GM12878 (cell line): ENCODE data around the gene NELL1. TPM values are rescaled to one million over a fixed set of nuclear protein-coding genes. Genes with fewer than 3 reads are reported as not detected.

Experiments
- ATAC-seq: fragments of 200-7000 bp; cut with Tn5 transposase; 3 replicates; pipeline ENCODE4 v1.9.1; 2020; ENCODE audit warnings: mild to moderate bottlenecking, moderate library complexity
- BruUV-seq: library from RNA; stranded (reverse); fragments of 400-500 nt; replicated peaks from 2 replicates; lab custom pipeline; 2021; lab: Mats Ljungman, UMichigan
- CTCF ChIA-PET: fragments of 300-600 bp; sonication (Branson Sonifier 250); formaldehyde crosslinking; extraction: SDS; loops from one replicate; lab custom pipeline; 2021; ENCODE audit warnings: inconsistent platforms; lab: Yijun Ruan, JAX
- POLR2A ChIA-PET: fragments of 350-600 bp; formaldehyde crosslinking; extraction: SDS; loops from one replicate; lab custom pipeline; 2021; ENCODE audit warnings: inconsistent platforms; lab: Charles Lee
- RAD21 ChIA-PET: fragments of 300-600 bp; sonication (Branson Sonifier 250); formaldehyde crosslinking; loops from one replicate; lab custom pipeline; 2023; ENCODE audit warnings: antibody characterized with exemption; ENCODE audit not compliant: unreplicated experiment; lab: Charles Lee
- SMC1A ChIA-PET: fragments of 300-600 bp; sonication (Branson Sonifier 250); formaldehyde crosslinking; loops from one replicate; lab custom pipeline; 2023; ENCODE audit not compliant: unreplicated experiment, uncharacterized antibody; lab: Charles Lee
- DNase-seq: peaks from one replicate; pipeline ENCODE4 v3.0.0-alpha.2; 2011; ENCODE audit warnings: low read depth, low spot score
- FAIRE-seq: peaks from 3 replicates; lab custom pipeline; 2011; peaks lifted over from hg19 to GRCh38; lab: Jason Lieb, UNC
- H2AFZ ChIP-seq: 2 replicates; pipeline ENCODE4 v1.6.0; 2011; ENCODE audit warnings: low read depth, low read length, control low read depth; ENCODE audit not compliant: control insufficient read depth
- H3K27ac ChIP-seq: 2 replicates; pipeline ENCODE4 v1.5.1; 2011; ENCODE audit warnings: control low read depth; ENCODE audit not compliant: control insufficient read depth, insufficient read depth
- H3K27me3 ChIP-seq, 2 experiments: replicated peaks in 1 of 2; 2 replicates each; pipeline versions ENCODE4 v1.6.0 to v1.6.1; 2011; ENCODE audit warnings: low read length in 1 of 2; ENCODE audit not compliant: control insufficient read depth in 2 of 2, insufficient read depth in 2 of 2
- H3K36me3 ChIP-seq, 2 experiments: 2 replicates each; pipeline ENCODE4 v1.5.1; 2011; ENCODE audit warnings: low read length in 1 of 2; ENCODE audit not compliant: control insufficient read depth in 2 of 2, insufficient read depth in 2 of 2
- H3K4me1 ChIP-seq: 2 replicates; pipeline ENCODE4 v1.6.1; 2011; ENCODE audit warnings: mild to moderate bottlenecking, low read length, moderate library complexity, mixed read lengths; ENCODE audit not compliant: control insufficient read depth, insufficient read depth
- H3K4me2 ChIP-seq: 2 replicates; pipeline ENCODE4 v1.6.0; 2011; ENCODE audit warnings: control low read depth; ENCODE audit not compliant: control insufficient read depth, insufficient read depth
- H3K4me3 ChIP-seq: fragments of 200-600 bp; sonication (generic); 2 replicates; pipeline ENCODE4 v1.5.1; 2016
- H3K79me2 ChIP-seq: 2 replicates; pipeline ENCODE4 v1.6.0; 2011; ENCODE audit warnings: low read length; ENCODE audit not compliant: control insufficient read depth, insufficient read depth
- H3K9ac ChIP-seq: 2 replicates; pipeline ENCODE4 v1.8.0; 2011; ENCODE audit warnings: low read length, control low read depth, mixed read lengths; ENCODE audit not compliant: control insufficient read depth, insufficient read depth
- H3K9me3 ChIP-seq: replicated peaks from 3 replicates; pipeline ENCODE4 v1.5.1; 2011; ENCODE audit warnings: mild to moderate bottlenecking, low read length; ENCODE audit not compliant: control insufficient read depth, insufficient read depth
- H4K20me1 ChIP-seq: 2 replicates; pipeline ENCODE4 v1.6.0; 2011; ENCODE audit not compliant: control insufficient read depth, insufficient read depth
- POLR2AphosphoS5 ChIP-seq: IDR thresholded peaks from 2 replicates; pipeline ENCODE4 v1.6.1; 2011; ENCODE audit warnings: mild to moderate bottlenecking, low read length, inconsistent platforms
- RB1 ChIP-seq: fragments of 450-650 bp; formaldehyde crosslinking; IDR thresholded peaks from 2 replicates; pipeline ENCODE4 v1.6.1; 2017; ENCODE audit warnings: mild to moderate bottlenecking, borderline replicate concordance
- RCOR1 ChIP-seq: conservative IDR thresholded peaks from 2 replicates; pipeline ENCODE4 v1.6.1; 2012; ENCODE audit warnings: low read depth, low read length, improper control_type of control experiment
- RFX5 ChIP-seq: IDR thresholded peaks from 2 replicates; pipeline ENCODE4 v1.6.1; 2011; ENCODE audit warnings: low read depth, low read length, improper control_type of control experiment
- TCF3 ChIP-seq: IDR thresholded peaks from 2 replicates; pipeline ENCODE4 v1.6.1; 2012; ENCODE audit warnings: low read depth, mild to moderate bottlenecking, low read length, borderline replicate concordance; ENCODE audit not compliant: insufficient read depth
- WGBS: methylation state at CpG from one replicate; pipeline ENCODE4 v1.1.6; 2016; ENCODE audit warnings: low lambda C conversion rate; ENCODE audit not compliant: insufficient replicate concordance, insufficient coverage; ENCODE audit errors: missing lambda C conversion rate; 5-methylcytosine and 5-hydroxymethylcytosine counted together
- in situ Hi-C: fragments of 300-500 bp; cut with MboI; formaldehyde crosslinking; loops from 9 replicates; pipeline ENCODE4 v1.14.3; 2018; ENCODE audit warnings: mixed read lengths
- intact Hi-C: fragments of 100-400 bp; cut with micrococcal nuclease; formaldehyde crosslinking; loops from one replicate; pipeline ENCODE4 v1.14.2; 2022; ENCODE audit not compliant: unreplicated experiment
- polyA plus RNA-seq, 11 experiments: library from polyadenylated mRNA; depleted of rRNA in 4 of 11; unstranded in 6 of 11; stranded (reverse) in 5 of 11; fragments of >200 nt; fragmentation: Nextera tagmentation in 4 of 11; fragmentation: Illumina TruSeq in 1 of 11; extraction: Ambion mirVana in 4 of 11; extraction: Trizol in 1 of 11; gene quantifications; 1 replicate in 1 of 11; 2 replicates in 10 of 11; pipeline versions ENCODE4 v1.2.1 to v1.2.3, GENCODE V29; 2011 to 2016; ENCODE audit warnings: inconsistent platforms in 2 of 11, missing spikeins in 2 of 11, low read depth in 1 of 11
- total RNA-seq, 4 experiments: library from RNA; depleted of rRNA in 3 of 4; stranded (reverse); fragments of >200 nt in 3 of 4; fragmentation: Illumina TruSeq in 1 of 4; extraction: Trizol in 1 of 4; gene quantifications; 2 replicates each; pipeline versions ENCODE4 v1.2.1 to v1.2.3, GENCODE V29; 2013 to 2021
- TF ChIP-seq, protein P1 (sequence below): fragments of 450-650 bp; IDR thresholded peaks from 2 replicates; pipeline ENCODE4 v1.6.1; 2017; ENCODE audit warnings: mild to moderate bottlenecking, moderate library complexity

NELL1 gene
- total and polyA plus RNA-seq, 10 of the 15 experiments (the other 5 are each of a cell fraction or from before 2014, with no cell fraction given): 0.02 to 0.12 TPM; not detected in 8

GRCh38 chr11:21110415-21110814 is 441.0 kb downstream of the NELL1 start:
- FAIRE-seq: no peak
- intact Hi-C loops: no loop called here
- no peaks in the 10 kb centered on the region for H3K9me3 ChIP-seq
- no peak overlapping the region for H3K4me3 ChIP-seq
- TF ChIP-seq, protein P1, sequence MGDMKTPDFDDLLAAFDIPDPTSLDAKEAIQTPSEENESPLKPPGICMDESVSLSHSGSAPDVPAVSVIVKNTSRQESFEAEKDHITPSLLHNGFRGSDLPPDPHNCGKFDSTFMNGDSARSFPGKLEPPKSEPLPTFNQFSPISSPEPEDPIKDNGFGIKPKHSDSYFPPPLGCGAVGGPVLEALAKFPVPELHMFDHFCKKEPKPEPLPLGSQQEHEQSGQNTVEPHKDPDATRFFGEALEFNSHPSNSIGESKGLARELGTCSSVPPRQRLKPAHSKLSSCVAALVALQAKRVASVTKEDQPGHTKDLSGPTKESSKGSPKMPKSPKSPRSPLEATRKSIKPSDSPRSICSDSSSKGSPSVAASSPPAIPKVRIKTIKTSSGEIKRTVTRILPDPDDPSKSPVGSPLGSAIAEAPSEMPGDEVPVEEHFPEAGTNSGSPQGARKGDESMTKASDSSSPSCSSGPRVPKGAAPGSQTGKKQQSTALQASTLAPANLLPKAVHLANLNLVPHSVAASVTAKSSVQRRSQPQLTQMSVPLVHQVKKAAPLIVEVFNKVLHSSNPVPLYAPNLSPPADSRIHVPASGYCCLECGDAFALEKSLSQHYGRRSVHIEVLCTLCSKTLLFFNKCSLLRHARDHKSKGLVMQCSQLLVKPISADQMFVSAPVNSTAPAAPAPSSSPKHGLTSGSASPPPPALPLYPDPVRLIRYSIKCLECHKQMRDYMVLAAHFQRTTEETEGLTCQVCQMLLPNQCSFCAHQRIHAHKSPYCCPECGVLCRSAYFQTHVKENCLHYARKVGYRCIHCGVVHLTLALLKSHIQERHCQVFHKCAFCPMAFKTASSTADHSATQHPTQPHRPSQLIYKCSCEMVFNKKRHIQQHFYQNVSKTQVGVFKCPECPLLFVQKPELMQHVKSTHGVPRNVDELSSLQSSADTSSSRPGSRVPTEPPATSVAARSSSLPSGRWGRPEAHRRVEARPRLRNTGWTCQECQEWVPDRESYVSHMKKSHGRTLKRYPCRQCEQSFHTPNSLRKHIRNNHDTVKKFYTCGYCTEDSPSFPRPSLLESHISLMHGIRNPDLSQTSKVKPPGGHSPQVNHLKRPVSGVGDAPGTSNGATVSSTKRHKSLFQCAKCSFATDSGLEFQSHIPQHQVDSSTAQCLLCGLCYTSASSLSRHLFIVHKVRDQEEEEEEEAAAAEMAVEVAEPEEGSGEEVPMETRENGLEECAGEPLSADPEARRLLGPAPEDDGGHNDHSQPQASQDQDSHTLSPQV: no peak
- no peak for TF ChIP-seq RCOR1
- TF ChIP-seq RB1: no peak
- TF ChIP-seq RFX5: no peak
- TF ChIP-seq POLR2AphosphoS5: no peak
- no peak for TF ChIP-seq TCF3
- TF ChIP-seq, all 136 proteins: peak for 0
- H3K9ac ChIP-seq: no peak overlapping the region
- H3K4me2 ChIP-seq: no peak overlapping the region
- RAD21 ChIA-PET: no interaction called here
- no peaks in the 10 kb centered on the region for H3K27me3 ChIP-seq
- no peak for ATAC-seq
- SMC1A ChIA-PET: interaction anchor here (0.8 kb wide), 1 partner anchor 9 kb away, joined by 5 read pairs; no protein-coding TSS in a partner anchor
- POLR2A ChIA-PET: no interaction called here
- no peak for DNase-seq
- CTCF ChIA-PET: no interaction called here
- in situ Hi-C loops: no loop called here
- no peaks in the 10 kb centered on the region for H3K79me2 ChIP-seq
- H3K36me3 ChIP-seq: no peaks in the 10 kb centered on the region
- H2AFZ ChIP-seq: no peak overlapping the region
- 0% methylated on average over 1 of the region's 1 CpG for WGBS
- no TSS peak for BruUV-seq
- no peaks in the 10 kb centered on the region for H4K20me1 ChIP-seq
- H3K27ac ChIP-seq: no peak overlapping the region
- H3K4me1 ChIP-seq: no peaks in the 10 kb centered on the region
